GM19193 (cell line): ENCODE results near the gene ARHGAP18.

Experiments used
- POLR2A ChIP-seq: IDR thresholded peaks from 4 replicates; pipeline ENCODE4 v1.6.1; 2011; ENCODE audit not compliant: insufficient read depth, insufficient read length; ENCODE audit errors: extremely low read depth

ARHGAP18 gene

DNA sequence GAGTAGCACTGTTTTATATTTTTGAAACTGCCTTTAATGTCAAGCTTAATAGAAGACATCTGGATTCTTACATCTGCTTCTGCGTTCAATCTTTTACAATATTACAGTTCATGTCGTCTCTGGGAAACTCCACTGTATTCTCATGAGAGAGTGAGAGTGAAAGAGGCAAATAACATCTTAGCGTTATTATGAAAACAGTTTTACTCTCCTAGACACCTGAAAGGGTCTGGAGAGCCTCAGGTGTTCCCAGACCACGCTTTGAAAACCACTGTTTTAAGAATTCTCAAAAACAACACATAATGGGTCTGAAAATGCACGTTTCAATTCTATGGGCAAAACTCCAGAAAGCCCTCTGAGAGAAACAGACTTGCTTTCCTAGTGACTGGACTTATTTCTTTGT lies 63.3 kb downstream of the ARHGAP18 start:
- TF ChIP-seq POLR2A, result no peak

GRCh38 chr6:129645830-129646579 lies 64.0 kb downstream of the ARHGAP18 start:
- no peak for TF ChIP-seq POLR2A

- TF ChIP-seq POLR2A, result no peak
Measured at GRCh38 chr6:129645106-129645829, 64.7 kb downstream of the ARHGAP18 start.

- no peak for TF ChIP-seq POLR2A
Measured at GRCh38 chr6:129644567-129645015, 65.4 kb downstream of the ARHGAP18 start.

DNA sequence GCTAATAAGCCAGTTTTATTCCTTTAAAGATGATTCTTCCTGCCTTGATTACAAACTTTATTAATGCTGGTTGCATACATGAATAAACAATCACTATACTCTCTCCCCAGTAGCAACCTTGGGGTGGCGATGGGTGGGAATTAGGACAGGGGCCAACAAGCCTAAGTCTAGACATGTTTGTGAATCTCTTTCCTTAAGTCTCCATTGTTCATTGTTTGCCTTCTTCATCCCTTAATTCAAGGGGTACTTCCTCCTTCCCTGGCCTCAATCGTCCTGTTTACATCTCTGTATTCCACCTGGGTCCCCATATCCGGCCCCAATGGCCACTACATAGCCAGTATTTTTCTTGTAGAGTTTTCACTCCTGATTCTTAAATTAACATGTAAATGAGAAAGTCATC lies 66.0 kb downstream of the ARHGAP18 start:
- no peak for TF ChIP-seq POLR2A

DNA sequence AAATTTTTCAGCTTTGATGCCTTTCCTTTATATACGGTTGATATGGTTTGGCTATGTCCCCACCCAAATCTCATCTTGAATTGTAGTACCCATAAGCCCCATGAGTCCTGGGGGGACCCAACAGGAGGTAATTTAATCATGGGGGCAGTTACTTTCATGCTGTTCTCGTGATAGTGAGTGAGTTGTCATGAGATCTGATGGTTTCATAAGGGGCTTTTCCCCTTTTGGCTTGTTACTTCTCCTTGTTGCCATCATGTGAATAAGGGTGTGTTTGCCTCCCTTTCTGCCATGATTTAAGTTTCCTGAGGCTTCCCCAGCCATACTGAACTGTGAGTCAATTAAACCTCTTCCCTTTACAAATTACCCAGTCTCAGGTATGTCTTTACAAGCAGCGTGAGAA lies 66.8 kb downstream of the ARHGAP18 start:
- TF ChIP-seq POLR2A, result no peak

DNA sequence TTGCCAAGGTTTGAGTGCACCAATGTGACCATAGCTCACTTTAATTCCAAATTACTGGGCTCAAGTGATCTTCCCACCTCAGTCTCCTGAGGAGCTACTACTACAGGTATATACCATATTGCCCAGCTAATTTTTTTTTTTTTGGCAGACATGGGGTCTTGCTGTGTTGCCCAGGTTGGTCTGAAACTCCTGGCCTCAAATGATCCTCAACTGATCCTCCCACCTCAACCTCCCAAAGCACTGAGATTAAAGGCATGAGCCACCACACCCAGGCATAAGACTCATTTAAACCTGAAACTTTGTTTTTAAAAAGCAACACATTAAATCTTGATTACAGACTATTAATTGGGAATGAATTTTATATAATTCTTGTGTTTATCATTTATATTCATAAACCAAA lies 67.7 kb downstream of the ARHGAP18 start:
- no peak for TF ChIP-seq POLR2A

DNA sequence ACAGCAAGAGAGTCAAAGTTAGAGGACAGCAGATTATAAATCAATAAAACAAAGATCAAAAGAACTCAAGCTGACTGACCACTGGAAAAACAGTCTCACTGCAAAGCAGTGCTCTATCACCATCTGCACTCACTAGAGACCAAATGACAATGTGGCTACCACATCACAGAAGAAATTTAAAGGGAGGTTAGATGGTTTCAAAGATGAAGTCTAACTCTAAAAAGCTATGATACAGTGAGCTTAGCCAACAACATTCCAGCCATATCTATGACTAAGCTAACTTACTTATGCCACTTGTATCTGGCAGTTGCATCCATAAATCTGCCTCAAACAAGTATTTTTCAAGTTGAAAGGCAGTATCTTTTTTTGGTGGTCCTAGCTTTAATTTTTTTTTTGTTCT lies 68.6 kb downstream of the ARHGAP18 start:
- no peak for TF ChIP-seq POLR2A

GRCh38 chr6:129638686-129639085 lies 71.3 kb downstream of the ARHGAP18 start:
- no peak for TF ChIP-seq POLR2A

- TF ChIP-seq POLR2A, result no peak
Measured at GRCh38 chr6:129638055-129638684, 71.8 kb downstream of the ARHGAP18 start.

GRCh38 chr6:129637340-129638054 lies 72.5 kb downstream of the ARHGAP18 start:
- no peak for TF ChIP-seq POLR2A

DNA sequence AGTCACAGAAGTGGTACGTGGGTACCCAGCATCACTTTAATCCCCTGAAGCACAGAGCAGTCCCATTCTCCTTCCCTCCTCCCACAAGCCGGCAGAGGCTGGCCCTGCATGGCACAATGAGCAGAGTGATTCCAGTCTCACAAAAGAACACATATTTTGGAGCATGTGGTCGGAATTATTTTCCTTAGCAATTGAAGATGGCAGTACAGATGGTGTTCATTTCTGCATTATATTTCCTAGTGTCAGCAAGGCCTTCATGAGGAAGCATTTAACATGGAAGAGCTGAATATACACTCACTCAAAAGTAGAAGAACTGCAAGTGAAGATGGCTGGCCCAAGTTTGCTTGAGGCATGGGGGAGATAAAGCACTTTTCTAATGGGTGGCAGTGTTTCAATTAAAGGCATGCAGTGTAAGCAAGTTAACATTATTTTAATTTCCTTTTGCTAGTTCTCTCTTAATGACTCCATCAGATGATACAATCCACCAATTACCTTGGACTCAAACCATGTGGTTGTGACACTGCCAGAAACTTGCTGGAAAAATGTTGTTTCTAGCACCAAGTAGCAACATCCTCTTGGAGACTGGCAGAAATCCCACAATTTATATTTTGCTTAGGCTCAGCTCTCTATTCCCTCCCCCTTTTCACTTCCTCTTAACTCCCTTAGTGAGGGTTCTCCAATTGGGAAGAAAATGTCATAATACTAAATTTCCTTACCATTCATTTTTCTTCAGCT lies 74.4 kb downstream of the ARHGAP18 start:
- no peak for TF ChIP-seq POLR2A

DNA sequence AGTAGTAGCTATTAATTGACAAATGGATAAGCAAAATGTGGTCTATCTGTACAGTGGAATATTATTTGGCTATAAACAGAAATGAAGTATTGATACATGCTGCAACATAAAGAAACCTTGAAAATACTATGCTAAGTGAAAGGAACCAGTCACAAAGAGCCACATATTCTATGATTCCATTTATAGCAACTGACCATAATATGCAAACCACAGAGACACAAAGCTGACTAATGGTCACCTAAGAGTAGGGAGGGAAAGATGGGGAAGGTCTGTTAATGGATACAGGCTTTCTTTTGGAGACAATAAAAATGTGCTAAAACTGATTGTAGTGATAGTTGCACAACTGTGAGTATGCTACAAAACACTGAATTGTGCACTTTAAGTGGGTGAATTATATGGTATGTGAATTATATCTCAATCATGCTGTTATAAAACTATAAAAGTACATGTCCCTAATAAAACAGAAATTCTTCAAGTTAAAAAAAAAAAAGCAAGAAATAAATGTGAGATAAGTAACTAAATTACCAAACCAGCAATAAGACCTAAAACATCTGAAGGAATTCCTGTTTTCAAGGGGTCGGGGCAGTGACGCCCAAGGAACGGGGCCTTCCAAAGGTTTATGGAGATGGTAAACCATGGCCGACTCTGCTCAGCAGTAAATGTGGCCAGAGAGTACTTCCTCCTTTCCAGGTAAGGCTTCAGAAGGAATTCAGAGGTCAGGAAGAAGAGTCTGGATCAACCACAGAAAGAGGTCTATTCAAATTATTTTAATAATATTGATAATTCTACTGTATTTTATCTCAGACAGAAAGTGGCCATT lies 75.4 kb downstream of the ARHGAP18 start:
- TF ChIP-seq POLR2A, result no peak

DNA sequence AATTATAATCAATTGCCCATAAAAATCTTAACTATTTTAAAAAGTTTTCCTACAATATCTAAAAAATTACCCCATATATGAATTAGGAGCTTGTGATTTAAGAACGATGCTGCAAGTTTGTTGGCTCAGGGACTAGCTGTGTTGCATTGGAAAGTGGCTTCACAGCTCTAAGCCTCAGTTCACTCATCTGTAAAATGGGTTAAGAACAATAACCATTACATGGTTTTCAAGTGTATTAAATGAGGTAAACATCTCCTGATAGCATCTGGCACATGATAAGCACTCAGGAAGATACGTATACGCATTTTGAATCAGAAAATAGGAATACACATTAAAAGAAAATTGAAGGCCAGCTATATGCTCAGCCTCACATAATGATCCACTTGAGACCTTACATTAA lies 76.4 kb downstream of the ARHGAP18 start:
- TF ChIP-seq POLR2A, result no peak

DNA sequence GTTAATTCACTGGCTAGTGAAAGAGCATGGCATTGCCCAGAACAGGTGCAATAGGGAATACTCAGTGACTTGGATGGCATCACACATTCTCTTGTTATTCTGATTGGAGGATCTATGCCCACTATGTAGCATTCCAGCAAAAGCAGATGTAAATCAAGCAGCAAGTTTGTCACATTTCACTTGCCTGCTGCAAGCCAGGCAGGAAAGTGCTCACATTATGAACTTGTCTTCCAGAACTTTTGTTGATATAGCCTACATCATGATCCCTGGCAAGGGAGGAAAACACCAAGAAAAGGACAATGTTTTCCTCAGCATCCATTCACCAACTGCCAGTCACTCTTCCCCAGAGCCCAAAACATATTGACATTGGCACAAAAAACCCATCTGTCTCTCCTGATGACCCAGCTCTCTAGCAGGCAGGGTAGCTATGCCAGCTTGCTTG lies 77.8 kb downstream of the ARHGAP18 start:
- TF ChIP-seq POLR2A, result no peak
